Left lobe of liver (tissue), 2 donors: Measurements from ENCODE around the gene RBM24. TPM values are rescaled to one million over a fixed set of nuclear protein-coding genes. Genes with fewer than 3 reads are reported as not detected.

Experiments used
- ATAC-seq: fragments of 200-7000 bp; cut with Tn5 transposase; one replicate; pipeline ENCODE4 v1.9.1; 2020; ENCODE audit warnings: mild to moderate bottlenecking, moderate library complexity
- DNase-seq: peaks from one replicate; pipeline ENCODE4 v3.0.0-alpha.2; 2020; ENCODE audit warnings: low spot score
- total RNA-seq: library from RNA; stranded (reverse); gene quantifications from one replicate; pipeline ENCODE4 v1.2.1, GENCODE V29; 2021
- donor health status: DM: no; HTN: no; CAD: no; lungs with moderate emphysema.
- donor health status: DM: no; HTN: yes; CAD: no.

Gene RBM24
- total RNA-seq, 1 donor from 2014 or later: 0.05 TPM

DNA sequence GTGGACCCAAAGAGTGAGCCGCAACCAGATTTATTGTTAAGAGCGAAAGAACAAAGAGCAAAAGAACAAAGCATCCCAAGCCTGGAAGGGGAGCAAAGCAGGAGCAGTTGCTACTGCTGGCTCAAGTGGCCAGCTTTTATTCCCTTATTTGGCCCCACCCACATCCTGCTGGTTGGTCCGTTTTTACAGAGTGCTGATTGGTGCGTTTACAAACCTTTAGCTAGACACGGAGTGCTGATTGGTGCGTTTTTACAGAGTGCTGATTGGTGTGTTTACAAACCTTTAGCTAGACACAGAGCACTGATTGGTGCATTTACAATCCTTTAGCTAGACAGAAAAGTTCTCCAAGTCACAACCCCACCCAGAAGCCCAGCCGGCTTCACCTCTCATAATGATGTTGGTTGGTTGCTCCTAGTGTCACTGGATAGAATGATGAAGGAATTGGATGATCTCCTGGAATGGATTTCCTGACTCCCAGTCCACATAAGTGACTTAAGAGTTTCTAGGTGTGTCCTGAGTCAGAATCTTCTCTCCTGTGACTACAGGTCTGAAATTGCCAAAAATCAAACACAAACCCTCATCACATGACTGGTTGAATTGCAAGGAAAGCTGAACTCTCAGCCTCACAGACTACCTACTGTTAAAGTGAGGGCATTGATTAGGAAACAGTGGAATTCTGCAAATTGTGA, 60.1 kb downstream of the RBM24 start:
- DNase-seq (no peak), ATAC-seq (no peak)

DNA sequence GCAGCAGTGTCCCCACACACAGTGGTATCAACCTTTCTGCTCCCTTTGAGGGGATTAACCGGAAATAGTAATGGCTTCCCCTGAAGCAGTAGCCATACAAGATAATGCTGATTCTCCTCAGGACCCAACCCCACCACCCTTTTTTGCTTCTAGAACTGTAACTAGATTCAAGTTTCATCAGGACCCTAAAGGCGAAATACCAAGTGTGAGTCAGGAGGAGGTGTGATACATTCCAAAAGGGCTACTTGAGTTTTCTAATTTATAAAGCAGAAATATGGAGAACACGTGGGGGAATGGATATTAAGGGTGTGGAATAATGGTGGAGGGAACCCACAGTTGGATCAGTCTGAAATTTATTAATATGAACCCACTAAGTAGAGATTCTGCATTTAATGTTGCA, 60.7 kb downstream of the RBM24 start:
- DNase-seq (no peak), ATAC-seq (no peak)

DNA sequence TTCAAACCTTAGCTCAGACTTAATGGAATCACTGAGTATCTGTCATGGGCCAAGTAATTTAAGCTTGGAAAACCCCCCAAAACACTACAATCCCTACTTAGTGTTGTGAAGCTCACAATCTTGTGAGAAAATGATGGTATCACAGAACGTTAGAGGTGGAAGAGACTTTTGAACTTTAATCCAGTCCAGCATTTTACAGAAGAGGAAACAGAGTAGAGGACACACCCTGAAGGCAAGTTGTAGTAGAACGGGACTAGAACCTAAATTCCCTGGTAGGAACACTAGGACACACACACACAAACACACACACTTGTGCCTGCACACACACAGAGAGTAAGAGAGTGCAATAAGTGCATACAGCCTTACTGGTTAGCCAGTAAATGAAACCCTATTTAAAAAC, 62.1 kb downstream of the RBM24 start:
- DNase-seq: no peak
- no peak for ATAC-seq

Other genes starting within 250 kb of the RBM24 start
- gene STMND1, start 179.3 kb upstream of the RBM24 start, total RNA-seq: not detected
- 2.5 TPM for gene CAP2, start 112.2 kb downstream of the RBM24 start, total RNA-seq